Measurements from ENCODE around the gene ARAP3. TPM values are rescaled to one million over a fixed set of nuclear protein-coding genes. Genes with fewer than 3 reads are reported as not detected.

The ARAP3 gene
- total RNA-seq, 4 donors from 2014 or later = 5.4 to 11.7 (median 8.3) TPM

- Histone ChIP-seq H3K27me3 (no peaks in the 10 kb centered on the region), H3K4me1 (peaks cover 5 to 18% of the 10 kb centered on the region in 2 donors), H3K4me3 (replicated peaks in 1 of 3) (peak overlapping the region in 1 of 3 donors; percentile 34), H3K27ac (no peak overlapping the region), H3K9me3 (no peaks in the 10 kb centered on the region), H3K36me3 (no peaks in the 10 kb centered on the region)
- 19 to 23% methylated on average over 16 of the region's 16 CpGs for WGBS, 2 donors
- TF ChIP-seq CTCF (IDR thresholded peaks at IDR 0.05) (no peak), POLR2A (IDR thresholded peaks at IDR 0.05) (no peak)
- intact Hi-C loops (cut with DNase I) = loop anchor here (2.0 kb wide), 1 partner anchor 176 kb away; the partner anchor contains the start of gene PCDH1
- DNase-seq = no peak
These were observed 21.1 kb upstream of the ARAP3 start for GRCh38 chr5:141703133-141703561.

- H3K4me3 ChIP-seq (replicated peaks in 1 of 3) = no peak overlapping the region
- H3K36me3 ChIP-seq = no peaks in the 10 kb centered on the region
- no peaks in the 10 kb centered on the region for H3K27me3 ChIP-seq
- intact Hi-C loops (cut with DNase I) = loop anchor here (2.0 kb wide), 1 partner anchor 177 kb away; the partner anchor contains the start of gene PCDH1
- no peak overlapping the region for H3K27ac ChIP-seq
- peaks cover 5 to 18% of the 10 kb centered on the region in 2 donors for H3K4me1 ChIP-seq
- no peaks in the 10 kb centered on the region for H3K9me3 ChIP-seq
- TF ChIP-seq POLR2A (IDR thresholded peaks at IDR 0.05) (no peak), CTCF (IDR thresholded peaks at IDR 0.05) (no peak)
- DNase-seq = no peak
- WGBS, 2 donors = 22 to 25% methylated on average over 12 to 16 of the region's 16 CpGs
These were observed 19.5 kb upstream of the ARAP3 start for GRCh38 chr5:141701360-141702119.

GRCh38 chr5:141697586-141697985 is 15.6 kb upstream of the ARAP3 start:
- intact Hi-C loops (cut with DNase I) = no loop called here
- 92 to 93% methylated on average over 3 of the region's 3 CpGs for WGBS, 2 donors
- peaks cover 3 to 12% of the 10 kb centered on the region in 2 donors for H3K4me1 ChIP-seq
- no peaks in the 10 kb centered on the region for H3K9me3 ChIP-seq
- no peak overlapping the region for H3K4me3 ChIP-seq (replicated peaks in 1 of 3)
- no peak overlapping the region for H3K27ac ChIP-seq
- H3K36me3 ChIP-seq = no peaks in the 10 kb centered on the region
- TF ChIP-seq POLR2A (IDR thresholded peaks at IDR 0.05) = no peak
- TF ChIP-seq CTCF (IDR thresholded peaks at IDR 0.05) = no peak
- no peak for DNase-seq
- H3K27me3 ChIP-seq = no peaks in the 10 kb centered on the region

DNA sequence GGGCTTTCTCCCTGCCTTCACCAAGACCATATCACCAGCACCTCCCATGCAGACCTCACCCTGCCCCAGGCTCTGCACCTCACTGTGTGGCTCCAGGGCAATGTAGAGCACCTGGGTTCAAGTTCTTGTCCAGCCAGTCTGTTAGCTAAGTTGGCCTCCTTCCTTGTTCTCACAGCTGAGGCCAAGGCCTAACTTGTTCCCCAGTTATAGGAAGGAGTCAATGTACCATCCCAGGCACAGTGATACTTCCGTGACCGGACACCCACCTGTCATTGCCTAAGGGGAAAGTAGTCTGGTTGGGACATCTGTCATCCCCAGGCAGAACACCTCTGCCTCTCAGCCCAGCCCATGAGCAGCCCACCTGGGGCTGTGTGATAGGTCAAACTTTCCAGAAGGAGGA is 14.4 kb upstream of the ARAP3 start:
- Histone ChIP-seq H3K4me1 (peaks cover 0 to 4% of the 10 kb centered on the region in 2 donors), H3K9me3 (no peaks in the 10 kb centered on the region), H3K27me3 (no peaks in the 10 kb centered on the region), H3K4me3 (replicated peaks in 1 of 3) (no peak overlapping the region), H3K36me3 (no peaks in the 10 kb centered on the region), H3K27ac (no peak overlapping the region)
- intact Hi-C loops (cut with DNase I) = no loop called here
- WGBS, 2 donors = 77 to 87% methylated on average over 2 of the region's 2 CpGs
- no peak for DNase-seq
- TF ChIP-seq CTCF (IDR thresholded peaks at IDR 0.05) (no peak), POLR2A (IDR thresholded peaks at IDR 0.05) (no peak)

DNA sequence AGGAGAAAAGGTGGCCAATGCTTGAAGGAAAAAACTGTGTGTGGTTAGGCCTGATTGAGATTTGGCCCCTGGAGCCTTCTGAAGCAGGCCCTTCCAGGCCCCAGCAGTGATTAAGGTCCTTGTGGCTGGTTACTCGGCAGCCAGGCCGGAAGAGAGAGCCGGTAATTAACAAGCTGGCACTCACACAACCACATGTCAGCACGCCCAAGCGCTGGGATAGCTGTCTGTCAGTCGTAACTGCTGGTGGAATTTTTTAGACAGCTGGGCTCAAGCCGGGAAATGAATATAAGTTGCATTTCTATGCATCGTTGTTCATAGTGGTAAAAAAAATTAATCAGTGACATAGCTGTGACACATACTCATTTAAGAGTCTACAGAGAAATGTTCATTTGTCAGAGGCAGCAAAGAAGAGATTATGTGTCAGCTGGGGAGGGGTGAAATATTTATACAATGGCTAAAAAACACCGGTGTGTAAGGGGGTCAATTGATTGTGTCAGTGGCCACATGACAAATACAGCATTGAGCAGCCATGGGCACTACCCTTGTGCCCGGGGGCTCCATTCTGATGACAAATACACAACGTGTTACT is 13.7 kb upstream of the ARAP3 start:
- no peaks in the 10 kb centered on the region for H3K9me3 ChIP-seq
- intact Hi-C loops (cut with DNase I) = no loop called here
- H3K27me3 ChIP-seq = no peaks in the 10 kb centered on the region
- H3K4me3 ChIP-seq (replicated peaks in 1 of 3) = no peak overlapping the region
- no peak overlapping the region for H3K27ac ChIP-seq
- no peak for DNase-seq
- H3K4me1 ChIP-seq = peaks cover 0 to 4% of the 10 kb centered on the region in 2 donors
- H3K36me3 ChIP-seq = no peaks in the 10 kb centered on the region
- TF ChIP-seq POLR2A (IDR thresholded peaks at IDR 0.05) = no peak
- no peak for TF ChIP-seq CTCF (IDR thresholded peaks at IDR 0.05)
- 76 to 80% methylated on average over 11 of the region's 11 CpGs for WGBS, 2 donors
